ENCODE results near the gene CLDN2.

CLDN2 gene

DNA sequence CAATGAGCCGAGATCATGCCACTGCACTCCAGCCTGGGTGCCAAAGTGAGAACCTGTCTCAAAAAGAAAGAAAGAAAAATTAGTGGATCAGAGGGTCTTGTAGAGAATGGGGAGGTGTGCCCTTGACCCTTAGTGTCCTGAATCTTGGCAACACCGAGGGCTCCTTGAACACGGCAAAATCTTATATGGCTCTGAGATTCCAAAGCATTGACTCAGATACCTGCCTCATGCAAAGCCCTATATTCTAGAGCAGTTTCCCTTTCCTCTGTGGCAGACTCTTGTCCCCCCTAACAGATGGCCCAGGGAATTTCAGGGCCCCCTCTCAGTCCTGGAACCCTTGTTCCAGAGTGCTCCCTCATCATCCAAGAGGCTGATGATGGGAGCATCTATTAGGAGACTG, 6.8 kb downstream of the CLDN2 start:
- no peak for DNase-seq

DNA sequence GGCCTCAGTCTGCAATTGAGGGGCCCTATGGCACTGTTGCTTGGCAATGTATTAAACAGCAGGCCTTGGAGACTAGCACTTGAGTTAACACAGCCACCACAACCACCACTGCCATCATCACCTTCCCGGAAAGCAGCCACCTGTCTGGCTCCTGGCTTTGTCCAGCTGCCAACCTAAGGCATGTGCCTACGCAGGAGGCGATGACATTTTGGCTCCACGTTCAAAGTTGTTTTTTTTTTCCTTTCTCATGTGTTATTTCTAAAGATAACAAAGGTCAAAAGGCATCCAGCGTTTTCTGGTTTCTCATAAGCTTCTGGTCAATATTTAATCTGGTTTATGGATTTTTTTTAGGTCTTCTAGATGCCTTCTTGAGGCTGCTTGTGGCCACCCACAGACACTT, 7.5 kb downstream of the CLDN2 start:
- DNase-seq: no peak

DNA sequence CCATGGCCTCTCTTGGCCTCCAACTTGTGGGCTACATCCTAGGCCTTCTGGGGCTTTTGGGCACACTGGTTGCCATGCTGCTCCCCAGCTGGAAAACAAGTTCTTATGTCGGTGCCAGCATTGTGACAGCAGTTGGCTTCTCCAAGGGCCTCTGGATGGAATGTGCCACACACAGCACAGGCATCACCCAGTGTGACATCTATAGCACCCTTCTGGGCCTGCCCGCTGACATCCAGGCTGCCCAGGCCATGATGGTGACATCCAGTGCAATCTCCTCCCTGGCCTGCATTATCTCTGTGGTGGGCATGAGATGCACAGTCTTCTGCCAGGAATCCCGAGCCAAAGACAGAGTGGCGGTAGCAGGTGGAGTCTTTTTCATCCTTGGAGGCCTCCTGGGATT, 8.0 kb downstream of the CLDN2 start:
- DNase-seq: no peak

DNA sequence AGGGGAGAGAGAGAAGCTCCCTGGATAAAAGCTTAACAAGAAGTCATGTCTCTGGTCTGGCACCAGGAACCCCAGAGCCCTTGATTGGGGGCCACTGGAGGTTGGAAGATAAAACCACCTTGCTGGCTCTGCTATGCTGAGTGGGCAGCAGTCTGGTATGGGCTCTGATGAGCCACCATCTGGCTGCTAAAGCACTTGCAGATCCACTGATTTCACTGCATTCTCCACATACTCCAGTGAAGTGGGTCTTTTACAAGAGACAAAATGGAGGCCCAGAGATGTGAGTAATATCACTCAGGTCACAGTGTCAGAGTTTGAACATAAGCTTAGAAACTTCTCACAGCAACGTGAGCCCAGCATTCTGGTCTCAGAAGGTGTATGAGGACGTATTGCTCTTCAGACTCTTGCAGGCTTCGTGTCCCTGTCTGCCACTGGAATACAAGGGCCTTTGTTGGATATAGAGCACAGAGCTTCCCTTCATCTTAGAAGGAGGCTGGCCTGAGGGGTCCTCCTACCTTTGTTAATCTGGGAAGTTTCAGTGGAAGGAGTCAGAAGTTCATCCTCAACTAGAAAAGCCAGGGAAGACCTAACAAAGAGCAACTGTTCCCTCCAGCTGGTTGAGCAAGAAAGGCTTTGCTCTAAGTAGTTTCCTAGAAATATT, 11.8 kb downstream of the CLDN2 start:
- DNase-seq: no peak

DNA sequence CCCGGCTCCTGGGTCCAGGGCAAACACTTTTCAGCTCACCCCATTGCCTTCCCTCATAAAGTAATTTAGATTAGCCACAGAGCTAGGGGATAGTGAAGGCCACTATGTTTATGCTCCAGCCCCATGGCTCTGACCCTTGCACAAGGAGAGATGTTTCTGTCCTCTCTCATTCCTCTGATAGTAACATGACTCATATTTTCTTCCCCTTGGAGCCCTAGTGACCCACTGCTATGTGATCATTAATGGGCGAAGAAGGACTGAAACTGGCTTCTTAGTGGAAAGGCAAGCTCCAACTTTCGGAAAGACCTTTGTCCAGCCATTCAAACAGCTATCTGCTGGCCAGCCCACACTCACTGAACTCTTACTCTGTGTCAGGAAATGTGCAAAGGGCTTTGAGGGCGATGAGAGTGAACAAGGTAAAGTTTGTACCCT, 12.3 kb downstream of the CLDN2 start:
- no peak for DNase-seq

DNA sequence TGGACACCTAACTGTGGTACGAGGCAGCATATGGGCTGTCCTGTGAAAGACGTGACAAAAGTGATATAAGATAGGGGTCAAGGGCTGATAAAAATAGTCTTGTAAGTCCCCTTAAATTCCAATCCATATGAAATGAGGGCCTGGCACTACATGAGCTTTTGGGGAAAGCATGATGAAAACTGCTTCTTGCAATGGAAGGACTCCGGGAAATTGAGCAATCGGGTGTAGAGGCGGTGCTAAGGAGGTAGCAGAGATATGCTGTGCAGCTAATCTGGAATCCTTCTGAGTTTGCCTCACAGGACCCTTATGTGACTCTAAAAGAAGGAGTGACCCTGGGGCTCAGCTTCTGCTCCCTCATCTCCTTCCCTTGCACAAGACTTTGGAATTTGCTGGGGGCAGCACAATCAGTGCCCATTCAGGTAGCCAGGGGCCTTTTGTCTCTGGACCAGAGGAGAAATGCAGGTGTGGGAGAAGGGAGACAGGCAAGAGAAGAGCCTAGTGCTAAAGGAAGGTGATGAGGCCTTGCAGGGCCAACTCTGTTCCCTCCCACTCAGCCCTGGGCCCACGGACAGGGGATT, 12.8 kb downstream of the CLDN2 start:
- no peak for DNase-seq

DNA sequence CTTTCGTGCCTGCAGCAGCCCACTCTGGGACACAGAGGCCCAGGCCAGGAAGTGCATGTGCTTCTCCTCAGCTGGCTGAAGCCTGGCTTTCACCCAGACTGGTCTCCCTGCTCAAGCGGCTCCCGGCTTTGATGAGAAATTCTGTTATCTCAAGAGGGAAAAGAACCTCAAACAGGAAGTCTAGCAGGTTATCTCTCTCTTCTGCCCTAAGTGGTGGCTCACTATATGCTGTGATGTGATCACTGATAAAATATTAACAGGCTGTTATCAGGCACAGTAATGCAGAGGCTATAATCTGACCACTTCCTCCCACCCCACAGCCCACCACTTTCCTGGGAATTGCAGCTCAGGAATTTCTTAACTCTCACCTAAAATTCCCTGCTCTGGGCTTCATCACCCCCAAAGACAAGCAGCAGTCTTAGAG, 13.3 kb downstream of the CLDN2 start:
- no peak for DNase-seq

DNA sequence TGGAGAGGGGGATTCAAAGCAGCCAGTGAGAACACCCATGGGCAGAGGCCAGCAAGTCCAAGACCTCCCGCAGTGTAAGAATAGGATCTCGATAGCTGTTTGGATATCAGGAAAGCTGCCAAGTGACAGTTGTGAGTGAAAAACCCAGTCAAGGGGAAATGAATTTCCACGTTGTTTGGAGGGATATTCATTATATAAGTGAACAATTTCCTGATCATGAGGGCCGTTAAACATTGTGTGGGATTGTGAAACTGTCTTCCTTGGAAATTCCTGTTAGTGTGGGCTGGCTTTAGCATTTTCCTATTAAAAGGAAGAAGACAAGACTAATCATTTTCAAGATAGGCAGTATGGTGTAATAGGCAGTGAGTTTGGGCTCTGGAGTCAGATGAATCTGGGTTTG, 15.0 kb downstream of the CLDN2 start:
- DNase-seq: no peak

DNA sequence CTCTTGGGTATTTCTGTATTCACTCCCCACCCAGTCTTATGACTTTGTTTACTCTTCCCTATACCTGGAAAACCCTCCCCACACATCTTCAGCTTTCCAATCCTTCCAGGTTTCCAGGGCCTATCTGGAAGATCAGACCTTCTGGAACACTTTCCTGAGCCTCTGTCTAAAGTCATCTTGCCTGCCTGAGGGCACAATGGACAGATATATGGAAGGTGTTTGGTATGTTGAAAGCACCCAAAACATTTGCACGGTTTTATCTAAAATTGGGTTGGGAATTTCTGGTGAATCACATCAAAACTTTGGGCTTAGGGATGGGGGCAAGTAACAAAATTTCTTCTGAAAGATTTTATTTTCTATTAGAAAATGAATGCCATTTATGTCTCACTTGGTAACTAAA, 16.0 kb downstream of the CLDN2 start:
- DNase-seq: no peak

DNA sequence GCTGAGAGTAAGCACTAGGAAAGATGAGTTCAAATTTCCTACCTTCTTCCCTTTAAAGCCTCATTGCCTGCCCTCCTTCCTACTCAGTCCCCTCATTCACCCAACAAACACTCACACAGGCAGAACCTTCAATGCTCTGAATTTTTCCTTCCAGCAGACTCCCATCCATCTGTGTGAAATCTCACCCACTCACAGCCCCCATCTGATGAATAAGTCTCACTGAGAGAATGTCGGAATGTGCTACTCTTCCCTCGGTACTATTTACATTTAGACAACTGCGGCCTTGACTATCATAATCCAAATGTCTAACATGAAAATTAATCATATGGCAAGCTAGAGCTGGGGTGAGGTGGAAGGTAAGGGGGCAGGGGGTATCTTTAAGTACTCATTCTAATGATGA, 19.4 kb downstream of the CLDN2 start:
- DNase-seq: no peak

DNA sequence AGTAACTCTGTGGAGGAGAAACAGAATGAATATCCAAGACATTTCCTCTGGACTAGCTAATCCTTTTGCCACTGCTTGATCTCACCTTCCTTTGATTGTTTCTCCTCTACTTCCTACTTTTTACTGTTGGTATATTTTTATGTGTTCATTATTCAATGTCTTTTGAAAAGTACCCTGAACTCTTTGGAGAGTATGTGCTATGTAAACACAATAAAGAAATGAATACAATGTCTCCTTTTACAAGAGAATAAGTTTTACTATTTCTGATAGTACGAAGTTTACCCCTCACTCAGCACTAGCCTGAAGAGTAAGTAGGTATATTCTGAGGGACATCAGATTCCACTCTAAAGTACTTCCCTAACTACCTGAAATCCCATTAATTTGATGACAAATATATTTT, 19.9 kb downstream of the CLDN2 start:
- no peak for DNase-seq

DNA sequence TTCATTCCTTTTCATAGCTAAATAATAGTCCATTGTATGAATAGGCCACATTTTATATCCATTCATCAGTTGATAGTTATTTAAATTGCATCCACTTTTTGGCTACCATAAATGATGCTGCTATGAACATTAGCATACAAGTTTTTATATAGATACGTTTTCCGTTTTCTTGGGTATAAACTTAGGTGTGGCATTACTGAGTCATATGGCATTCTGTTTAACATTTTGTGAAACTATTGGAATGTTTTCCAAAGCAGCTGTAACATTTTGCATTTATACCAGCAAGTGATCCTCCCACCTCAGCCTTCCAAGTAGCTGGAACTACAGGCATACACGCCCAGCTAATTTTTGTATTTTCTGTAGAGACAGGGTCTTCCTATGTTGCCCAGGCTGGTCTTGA, 26.3 kb downstream of the CLDN2 start:
- DNase-seq: no peak

DNA sequence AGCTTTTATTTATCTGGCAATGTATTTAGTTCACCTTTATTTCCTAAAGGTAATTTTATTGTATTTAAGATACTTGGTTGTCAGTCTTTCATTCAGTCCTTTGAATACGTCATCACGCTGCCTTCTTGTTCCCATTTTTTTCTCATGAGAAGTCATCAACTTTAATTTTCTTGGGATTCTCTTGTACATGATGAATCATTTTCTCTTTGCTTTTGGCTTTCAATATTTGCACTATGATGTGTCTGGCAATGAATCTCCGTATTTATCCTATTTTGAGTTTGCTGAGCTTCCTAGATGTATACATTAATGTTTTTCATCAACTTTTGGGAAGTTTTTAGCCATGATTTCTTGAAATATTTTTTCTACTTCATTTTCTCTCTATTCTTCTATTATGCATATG, 28.4 kb downstream of the CLDN2 start:
- no peak for DNase-seq

DNA sequence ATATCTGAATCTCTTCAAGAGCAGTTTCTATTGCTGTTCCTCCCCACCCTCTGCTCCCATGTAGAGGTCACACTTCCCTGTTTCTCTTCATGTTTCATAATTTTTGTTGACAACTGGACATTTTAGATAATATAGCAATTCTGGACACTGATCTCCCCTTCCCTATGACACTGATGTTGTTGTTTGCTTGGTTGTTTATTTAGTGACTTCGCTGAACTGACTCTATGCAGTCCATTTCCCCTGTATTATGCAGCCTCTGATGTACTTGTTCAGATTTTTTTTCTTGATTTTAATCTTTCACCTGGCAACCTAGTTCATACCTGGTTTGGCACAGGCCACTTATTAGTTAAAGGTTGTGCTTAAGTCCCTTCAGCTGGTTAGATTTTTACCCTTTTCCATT, 29.2 kb downstream of the CLDN2 start:
- DNase-seq: no peak

DNA sequence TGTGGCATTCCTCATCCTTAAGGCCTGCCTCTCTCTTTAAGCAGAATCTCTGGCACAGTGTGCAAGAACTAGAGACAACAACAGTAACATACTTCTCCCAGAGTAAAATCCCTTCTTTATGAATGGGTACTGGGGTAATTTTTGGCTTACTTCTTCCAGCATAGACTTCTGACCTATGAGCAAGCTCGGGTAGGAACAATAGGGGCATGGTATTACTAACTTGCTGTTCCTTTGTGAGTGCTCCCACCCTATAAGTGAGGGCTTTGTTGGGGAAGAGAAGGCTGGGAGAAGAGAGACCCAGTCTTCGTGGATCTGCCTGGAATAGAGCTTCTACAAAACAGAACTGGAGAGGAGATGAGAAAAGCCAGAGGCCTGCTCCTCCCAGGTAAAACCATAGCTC, 30.2 kb downstream of the CLDN2 start:
- no peak for DNase-seq

DNA sequence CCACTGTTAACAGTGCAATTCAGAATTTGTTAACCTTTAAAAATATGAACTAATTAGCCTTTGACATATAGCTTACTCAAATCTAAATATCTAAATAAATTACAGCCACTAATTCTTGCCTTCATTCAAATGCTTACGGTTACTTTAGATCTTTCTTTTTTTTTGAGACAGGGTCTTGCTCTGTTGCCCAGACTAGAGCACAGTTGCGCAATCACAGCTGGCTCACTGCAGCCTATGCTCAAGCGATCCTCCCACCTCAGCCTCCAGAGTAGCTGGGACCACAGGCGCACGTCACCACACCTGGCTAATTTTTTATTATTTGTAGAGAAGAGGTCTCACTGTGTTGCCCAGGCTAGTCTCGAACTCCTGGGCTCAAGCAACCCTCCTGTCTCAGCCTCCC, 31.0 kb downstream of the CLDN2 start:
- no peak for DNase-seq

DNA sequence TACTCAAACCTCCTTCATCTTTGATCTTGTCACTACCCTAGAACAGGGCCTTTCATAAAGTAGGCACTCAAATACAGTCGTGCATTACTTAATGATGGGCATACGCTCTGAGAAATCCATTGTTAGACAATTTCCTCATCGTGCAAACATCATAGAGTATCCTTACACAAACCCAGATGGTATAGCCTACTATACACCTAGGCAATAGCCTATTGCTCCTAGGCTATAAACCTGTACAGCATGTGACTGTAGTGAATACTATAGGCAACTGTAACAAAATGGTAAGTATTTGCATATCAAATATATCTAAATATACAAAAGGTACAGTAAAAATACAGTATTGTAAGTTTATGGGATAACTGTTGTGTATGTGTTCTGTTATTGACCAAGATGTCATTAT, 31.9 kb downstream of the CLDN2 start:
- DNase-seq: no peak

DNA sequence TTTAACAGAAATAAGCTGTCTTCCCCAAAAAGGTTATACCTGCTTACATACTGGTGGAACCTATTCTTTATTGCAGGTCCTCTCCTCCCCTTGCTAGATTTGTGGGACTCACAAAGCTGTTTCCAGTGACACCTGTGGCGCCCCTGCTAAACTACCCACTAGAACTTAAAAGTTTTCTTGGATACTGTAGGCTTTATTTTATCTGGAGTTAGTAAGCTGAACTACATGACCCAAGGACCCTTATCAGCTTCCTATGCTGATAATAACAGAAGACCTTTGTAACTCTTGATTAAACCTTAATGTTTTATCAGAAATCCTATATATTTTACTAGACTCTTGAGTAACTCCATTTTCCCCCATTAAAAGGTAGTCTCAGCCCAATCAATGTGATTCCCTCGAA, 32.3 kb downstream of the CLDN2 start:
- no peak for DNase-seq

DNA sequence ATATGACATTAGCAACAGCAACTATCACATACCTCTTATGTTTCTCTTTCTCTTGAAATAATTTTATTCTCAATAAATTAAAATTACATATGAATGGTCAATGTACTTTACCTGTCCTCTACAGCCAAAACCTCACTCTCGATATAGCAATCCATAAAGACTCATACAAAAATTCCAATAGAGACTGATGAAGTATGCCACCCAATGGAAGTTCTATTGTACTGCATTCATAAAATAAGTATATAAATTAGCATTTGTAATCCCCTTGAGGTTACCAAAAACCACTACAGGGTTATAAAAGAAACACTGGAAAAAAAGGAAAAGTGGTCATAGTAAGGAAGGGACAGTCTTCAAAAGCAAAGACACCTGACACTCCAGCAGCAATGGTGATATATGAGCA, 32.8 kb downstream of the CLDN2 start:
- DNase-seq: no peak

DNA sequence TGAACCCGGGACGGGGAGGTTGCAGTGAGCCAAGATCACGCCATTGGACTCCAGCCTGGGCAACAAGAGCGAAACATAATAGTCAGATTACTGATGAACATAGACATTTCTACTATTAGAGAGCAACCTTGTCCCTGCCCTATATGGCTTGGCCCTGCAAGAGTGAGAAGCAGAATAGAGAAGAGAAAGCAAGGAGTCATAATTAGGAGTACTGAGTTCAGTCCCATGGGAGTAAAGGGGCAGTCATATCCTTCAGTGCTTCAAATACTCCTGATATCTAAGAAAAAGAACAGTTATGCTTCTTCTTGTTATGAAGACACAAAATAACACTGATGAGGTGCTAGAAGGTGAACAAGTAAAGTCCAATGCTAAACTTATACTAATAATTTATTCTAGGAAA, 33.8 kb downstream of the CLDN2 start:
- no peak for DNase-seq

DNA sequence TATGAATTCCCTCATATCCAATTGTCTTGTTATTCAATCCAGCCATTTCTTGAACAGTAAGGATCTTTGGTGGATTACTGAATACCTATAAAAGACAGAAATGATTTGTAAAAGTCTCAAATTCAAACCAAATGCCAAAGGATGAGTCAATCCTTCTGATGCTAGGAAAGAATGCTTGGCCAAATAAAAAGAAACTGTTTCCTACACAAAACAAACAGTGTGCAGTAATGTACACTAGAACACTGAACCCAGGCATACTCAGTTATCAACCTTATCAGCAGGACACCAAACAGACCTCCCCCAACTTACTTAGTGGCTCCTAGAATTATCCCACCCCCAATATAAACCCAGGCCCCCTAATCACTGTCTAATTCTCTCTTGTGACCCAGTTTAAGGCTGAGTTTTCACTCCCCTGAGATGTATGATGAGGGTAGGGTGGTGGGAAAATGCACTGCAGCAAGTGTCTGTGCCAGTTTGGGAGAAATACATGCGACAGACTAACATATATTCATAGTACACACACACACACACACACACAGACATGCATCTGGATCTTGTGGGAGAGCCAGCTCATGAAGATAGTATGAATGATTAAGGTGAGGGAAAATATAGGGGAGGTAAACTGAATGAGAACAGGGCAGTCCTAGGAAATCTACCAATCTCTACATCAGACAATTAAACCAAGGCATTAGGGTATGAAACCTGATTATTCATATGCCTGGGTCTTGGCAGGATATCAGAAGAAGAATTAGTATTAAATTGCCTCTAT, 35.0 kb downstream of the CLDN2 start:
- DNase-seq: no peak

DNA sequence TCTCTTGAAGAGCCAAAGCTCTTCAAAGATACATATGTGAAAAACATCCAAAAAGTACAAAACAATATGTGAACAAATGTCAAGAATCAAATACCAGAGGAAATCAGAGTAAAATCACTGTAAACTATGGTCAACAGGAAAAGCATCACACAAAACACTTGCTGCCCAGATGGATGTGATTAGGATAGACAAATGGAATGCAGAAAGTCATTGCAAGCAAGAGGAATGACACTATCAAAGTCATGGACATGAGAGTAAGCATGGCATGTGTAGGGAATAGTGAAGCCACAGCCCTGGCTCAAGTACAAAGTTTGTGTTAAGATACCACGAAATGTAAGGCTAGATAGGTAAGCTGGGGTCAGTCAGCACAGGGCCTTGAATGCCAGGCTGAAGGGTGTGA, 37.7 kb downstream of the CLDN2 start:
- DNase-seq: no peak

DNA sequence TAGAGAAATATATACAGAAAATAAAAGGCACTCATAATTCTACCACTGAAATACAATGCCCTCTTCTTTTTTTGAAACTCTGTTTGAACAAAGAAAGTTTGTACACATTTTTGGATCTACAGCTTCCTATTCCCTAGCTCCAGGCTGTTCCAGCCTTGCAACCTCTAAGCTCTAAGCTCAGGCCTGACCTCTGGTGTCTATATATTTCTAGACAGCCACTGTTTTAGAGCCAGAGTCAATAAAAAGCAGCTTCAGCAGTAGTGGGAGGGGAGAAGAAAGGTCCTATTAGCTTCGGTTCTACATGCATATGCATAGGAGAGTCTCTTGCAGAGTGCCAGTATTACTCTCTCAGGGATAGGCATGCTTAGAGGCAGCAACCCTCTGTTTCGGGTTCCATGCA, 39.7 kb downstream of the CLDN2 start:
- DNase-seq: peak; percentile 11

DNA sequence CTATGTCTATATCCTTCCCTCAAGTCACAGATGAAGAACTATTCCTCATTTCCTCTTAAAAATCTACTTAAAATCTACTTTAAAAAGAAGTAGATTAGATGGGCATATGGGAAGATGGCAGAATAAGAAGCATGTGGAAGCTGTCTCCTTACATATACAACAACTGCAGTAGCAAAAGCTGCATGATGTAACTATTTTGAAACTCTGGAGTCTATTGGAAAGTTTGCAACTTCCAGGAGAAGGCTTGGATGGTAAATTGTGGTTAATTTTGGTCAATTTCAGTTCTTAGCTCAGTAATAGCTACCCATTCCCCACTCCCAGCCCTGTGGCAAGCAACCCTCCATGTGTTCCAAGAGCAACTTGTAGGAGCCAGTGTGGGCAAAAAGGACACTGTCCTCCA, 42.9 kb downstream of the CLDN2 start:
- no peak for DNase-seq

DNA sequence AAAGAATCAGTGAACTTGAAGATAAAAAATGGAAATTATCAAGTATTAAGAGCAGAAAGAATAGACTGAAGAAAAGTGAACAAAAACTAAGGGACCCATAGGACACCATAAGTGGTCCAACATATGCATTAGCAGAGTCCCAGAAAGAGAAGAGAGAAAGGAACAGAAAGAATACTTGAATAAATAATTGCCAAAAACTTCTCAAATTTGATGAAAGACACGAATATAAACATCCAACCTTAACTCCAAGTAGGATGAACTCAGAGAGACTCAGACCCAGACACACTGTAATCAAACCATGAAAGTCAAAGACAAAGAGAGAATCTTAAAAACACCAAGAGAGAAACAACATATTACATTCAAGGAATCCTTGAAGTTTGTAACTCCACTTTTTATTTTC, 44.1 kb downstream of the CLDN2 start:
- DNase-seq: no peak
